T-helper 2 cell treated with Interferon-gamma antibody and Interleukin-4, amounts not matched to agents 5 μg/mL and 100 μg/mL, for 36 hours (primary cell): ENCODE results near the gene GOLGA7B.

ENCODE experiments used
- DNase-seq: peaks from one replicate; pipeline ENCODE4 v3.0.0; 2021; ENCODE audit warnings: low spot score
- H3K27ac Mint-ChIP-seq: one replicate; pipeline ENCODE4 v1.8.0; 2021; ENCODE audit warnings: mild to moderate bottlenecking, mixed read lengths
- H3K27me3 Mint-ChIP-seq: one replicate; pipeline ENCODE4 v1.8.0; 2021; ENCODE audit warnings: low read depth, mixed read lengths
- H3K36me3 Mint-ChIP-seq: one replicate; pipeline ENCODE4 v1.8.0; 2021; ENCODE audit warnings: low read depth, mixed read lengths
- H3K4me1 Mint-ChIP-seq: one replicate; pipeline ENCODE4 v1.8.0; 2021; ENCODE audit warnings: low read depth, mixed read lengths
- H3K4me3 Mint-ChIP-seq: one replicate; pipeline ENCODE4 v1.8.0; 2022; ENCODE audit warnings: mild to moderate bottlenecking, moderate library complexity, mixed read lengths
- H3K9me3 Mint-ChIP-seq: one replicate; pipeline ENCODE4 v1.8.0; 2021; ENCODE audit warnings: mixed read lengths

GOLGA7B gene

DNA sequence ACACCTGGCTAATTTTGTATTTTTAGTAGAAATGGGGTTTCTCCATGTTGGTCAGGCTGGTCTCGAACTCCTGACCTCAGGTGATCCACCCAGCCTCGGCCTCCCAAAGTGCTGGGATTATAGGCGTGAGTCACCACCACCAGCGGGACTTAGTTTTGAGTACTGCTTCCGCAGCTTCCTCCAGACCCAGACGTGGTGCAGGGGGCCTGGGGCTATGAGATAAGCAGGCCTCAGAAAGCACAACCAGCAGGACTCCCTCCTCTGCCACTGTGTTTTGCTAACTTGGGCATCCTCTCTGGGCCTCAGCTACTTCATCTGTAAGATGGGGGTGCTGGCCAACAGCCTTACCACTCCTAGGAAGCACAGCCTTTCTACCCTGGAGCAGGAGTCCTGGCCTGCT lies 37.8 kb downstream of the GOLGA7B start:
- H3K4me3 Mint-ChIP-seq, result no peak overlapping the region
- H3K27me3 Mint-ChIP-seq, result peaks cover 7% of the 10 kb centered on the region
- H3K9me3 Mint-ChIP-seq, result no peaks in the 10 kb centered on the region
- no peak overlapping the region for H3K27ac Mint-ChIP-seq
- no peaks in the 10 kb centered on the region for H3K36me3 Mint-ChIP-seq
- no peak for DNase-seq
- no peaks in the 10 kb centered on the region for H3K4me1 Mint-ChIP-seq

DNA sequence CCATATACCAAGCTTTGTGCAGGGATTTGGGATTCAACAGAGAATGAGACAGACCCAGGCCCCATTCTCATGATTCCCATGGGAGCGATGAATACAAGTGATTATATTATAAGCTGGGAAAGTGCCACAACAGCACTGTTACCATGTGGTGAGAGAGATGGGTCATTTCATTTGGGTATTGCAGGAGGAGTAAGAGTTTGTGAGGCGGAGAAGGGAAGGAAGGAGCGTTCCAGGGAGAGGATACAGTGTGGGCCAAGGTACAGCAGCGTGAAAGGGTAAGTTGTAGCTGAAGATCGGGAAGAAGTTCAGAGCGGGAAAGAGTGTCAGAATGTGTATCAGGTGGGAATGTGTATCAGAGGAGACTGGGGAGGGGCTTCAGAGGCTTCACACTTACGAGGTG lies 38.5 kb downstream of the GOLGA7B start:
- Mint-ChIP-seq H3K27me3 (peaks cover 7% of the 10 kb centered on the region), H3K27ac (no peak overlapping the region), H3K36me3 (no peaks in the 10 kb centered on the region), H3K4me1 (no peaks in the 10 kb centered on the region), H3K4me3 (no peak overlapping the region), H3K9me3 (no peaks in the 10 kb centered on the region)
- no peak for DNase-seq

DNA sequence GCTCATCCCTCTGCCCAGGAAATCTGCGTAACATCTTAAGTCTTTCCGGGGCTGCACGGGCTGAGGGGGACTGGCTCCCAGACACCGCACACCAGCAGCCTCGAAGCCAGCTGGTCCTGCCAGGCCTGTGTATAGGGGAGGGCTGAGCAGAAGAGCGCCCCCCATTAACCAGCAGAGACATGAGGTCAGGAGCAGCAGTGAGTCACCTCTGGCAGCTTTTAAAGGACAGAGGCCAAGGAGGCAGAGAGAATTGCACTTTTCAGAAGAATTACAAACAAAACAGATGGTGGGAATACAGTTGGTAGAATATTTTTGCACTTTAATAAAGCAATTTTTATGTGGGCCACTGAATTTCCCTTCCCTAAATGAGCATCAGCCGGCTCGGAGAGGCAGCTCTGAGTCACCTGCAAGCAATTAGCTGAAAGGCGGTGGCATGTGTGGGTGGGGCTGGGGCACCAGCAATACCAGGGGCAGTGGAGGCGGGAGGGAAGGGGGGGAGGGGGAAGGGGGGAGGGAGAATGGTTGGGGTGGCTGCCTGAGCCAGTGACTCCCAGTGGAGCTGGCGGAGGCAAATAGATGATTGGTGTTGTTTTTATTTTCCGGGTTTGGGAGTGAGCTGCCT lies 39.1 kb downstream of the GOLGA7B start:
- no peaks in the 10 kb centered on the region for H3K4me1 Mint-ChIP-seq
- H3K9me3 Mint-ChIP-seq, result no peaks in the 10 kb centered on the region
- H3K36me3 Mint-ChIP-seq, result no peaks in the 10 kb centered on the region
- H3K4me3 Mint-ChIP-seq, result no peak overlapping the region
- no peak for DNase-seq
- H3K27me3 Mint-ChIP-seq, result peaks cover 10% of the 10 kb centered on the region
- H3K27ac Mint-ChIP-seq, result no peak overlapping the region

DNA sequence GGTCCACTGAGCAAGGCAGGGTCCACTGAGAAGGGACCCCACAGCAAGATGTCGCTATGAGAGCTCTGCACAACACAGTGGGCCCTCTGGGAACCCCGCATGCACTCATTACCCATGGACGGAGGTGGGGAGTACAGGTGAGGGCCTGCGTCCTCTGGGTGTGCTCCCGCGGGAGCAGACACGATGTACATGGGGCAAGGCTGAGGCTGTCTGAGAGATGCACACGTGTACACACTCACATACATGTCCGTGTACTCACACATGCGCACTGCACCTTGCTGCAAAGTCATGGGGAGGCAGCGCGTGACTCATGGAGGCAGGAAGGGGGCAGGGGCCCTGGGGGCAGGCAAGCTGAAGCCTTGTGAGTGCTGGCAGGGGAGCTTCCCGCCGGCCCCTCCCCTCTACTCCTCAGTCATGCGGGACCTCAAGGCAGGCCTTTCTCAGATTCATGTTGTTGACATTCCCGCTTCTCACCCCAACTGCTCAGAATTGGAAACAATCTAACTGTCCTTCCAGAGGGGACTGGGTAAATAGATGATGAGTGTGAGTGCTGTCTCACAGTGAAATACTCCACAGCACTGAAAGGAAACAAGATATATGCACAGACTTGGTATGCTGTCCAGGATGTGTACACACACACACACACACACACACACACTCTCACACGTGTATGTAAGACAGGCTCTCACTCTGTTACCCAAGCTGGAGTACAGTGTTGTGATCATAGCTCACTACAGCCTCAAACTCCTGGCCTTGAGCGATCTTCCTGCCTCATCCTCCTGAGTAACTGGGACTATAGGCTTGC lies 40.0 kb downstream of the GOLGA7B start:
- H3K4me1 Mint-ChIP-seq, result no peaks in the 10 kb centered on the region
- no peak overlapping the region for H3K27ac Mint-ChIP-seq
- no peaks in the 10 kb centered on the region for H3K9me3 Mint-ChIP-seq
- peaks cover 10% of the 10 kb centered on the region for H3K27me3 Mint-ChIP-seq
- H3K36me3 Mint-ChIP-seq, result no peaks in the 10 kb centered on the region
- DNase-seq, result no peak
- no peak overlapping the region for H3K4me3 Mint-ChIP-seq

DNA sequence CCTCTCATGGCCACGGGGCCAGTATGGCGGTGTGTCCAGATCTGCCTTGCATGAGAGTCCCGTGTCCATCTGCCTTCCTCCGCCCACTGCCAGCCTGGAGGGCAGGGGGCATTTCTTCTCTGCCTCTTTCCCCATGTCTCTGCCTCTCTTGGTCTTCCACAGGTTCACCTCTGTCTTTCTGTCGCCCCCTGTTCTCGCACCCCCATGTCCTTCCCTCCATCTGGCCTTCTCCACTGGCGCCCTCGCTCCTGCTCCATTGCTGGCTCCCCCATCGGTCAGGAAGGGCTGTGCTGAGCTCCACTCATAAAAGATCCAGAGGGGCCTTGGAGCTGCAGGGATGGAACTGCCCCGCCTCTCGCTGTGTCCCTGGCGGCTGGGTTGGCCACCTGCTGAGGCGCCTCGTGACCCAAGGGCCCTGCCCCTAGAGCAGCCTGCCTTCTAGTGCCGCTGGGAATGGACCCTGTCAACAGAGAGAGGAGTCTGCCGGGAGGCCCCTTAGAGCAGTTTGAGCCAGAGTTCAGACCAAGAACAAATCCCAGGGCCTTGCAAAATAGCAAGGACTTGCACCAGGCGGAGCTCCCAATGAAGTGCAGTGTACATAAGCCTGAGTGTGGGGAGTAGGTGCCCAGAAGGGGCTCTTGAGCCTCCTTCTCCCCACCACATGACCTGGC lies 42.0 kb downstream of the GOLGA7B start:
- Mint-ChIP-seq H3K4me3 (no peak overlapping the region), H3K9me3 (no peaks in the 10 kb centered on the region), H3K27me3 (peaks cover 6% of the 10 kb centered on the region), H3K27ac (no peak overlapping the region), H3K4me1 (no peaks in the 10 kb centered on the region), H3K36me3 (no peaks in the 10 kb centered on the region)
- DNase-seq, result no peak

DNA sequence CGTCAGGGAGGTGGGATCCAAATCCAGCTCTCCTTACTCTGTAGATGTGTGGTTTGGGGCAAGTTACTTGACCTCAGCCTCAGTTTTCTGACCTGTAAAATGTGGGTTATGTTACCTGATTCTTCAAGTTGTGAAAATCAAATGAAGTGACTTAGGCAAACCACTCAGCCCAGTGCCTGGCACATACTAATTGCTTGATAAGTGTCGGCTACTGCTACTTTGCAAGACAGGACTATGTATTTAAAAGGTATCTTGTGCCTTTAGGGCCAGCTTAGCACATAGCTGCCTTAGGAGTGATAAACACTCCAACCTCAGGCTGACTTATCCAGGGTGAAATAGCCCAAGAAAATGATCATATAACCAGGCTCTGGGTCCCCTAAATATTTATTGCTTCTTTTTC lies 42.9 kb downstream of the GOLGA7B start:
- Mint-ChIP-seq H3K9me3 (no peaks in the 10 kb centered on the region), H3K4me3 (no peak overlapping the region), H3K27me3 (peaks cover 6% of the 10 kb centered on the region), H3K36me3 (no peaks in the 10 kb centered on the region), H3K27ac (no peak overlapping the region), H3K4me1 (no peaks in the 10 kb centered on the region)
- no peak for DNase-seq

DNA sequence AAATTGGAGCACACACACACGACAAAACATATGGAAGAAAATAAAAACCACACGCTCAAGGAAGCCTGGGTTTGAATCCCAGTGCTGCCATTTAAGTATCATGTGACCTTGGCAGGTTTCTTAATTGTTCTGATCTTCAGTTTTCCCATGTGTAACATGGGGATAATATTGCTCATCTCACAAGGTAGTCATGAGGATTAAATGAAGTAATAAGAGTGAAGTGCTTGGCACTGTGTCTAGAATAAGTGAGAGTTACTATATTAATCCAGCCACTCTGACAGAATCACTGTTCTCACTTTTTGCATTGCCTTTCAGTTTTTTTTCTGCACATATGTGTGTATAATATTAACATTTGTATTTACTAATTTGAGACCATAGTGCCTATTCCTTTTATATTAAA lies 43.3 kb downstream of the GOLGA7B start:
- H3K27ac Mint-ChIP-seq, result no peak overlapping the region
- no peaks in the 10 kb centered on the region for H3K9me3 Mint-ChIP-seq
- H3K36me3 Mint-ChIP-seq, result no peaks in the 10 kb centered on the region
- DNase-seq, result no peak
- H3K27me3 Mint-ChIP-seq, result peaks cover 6% of the 10 kb centered on the region
- H3K4me1 Mint-ChIP-seq, result no peaks in the 10 kb centered on the region
- H3K4me3 Mint-ChIP-seq, result no peak overlapping the region

DNA sequence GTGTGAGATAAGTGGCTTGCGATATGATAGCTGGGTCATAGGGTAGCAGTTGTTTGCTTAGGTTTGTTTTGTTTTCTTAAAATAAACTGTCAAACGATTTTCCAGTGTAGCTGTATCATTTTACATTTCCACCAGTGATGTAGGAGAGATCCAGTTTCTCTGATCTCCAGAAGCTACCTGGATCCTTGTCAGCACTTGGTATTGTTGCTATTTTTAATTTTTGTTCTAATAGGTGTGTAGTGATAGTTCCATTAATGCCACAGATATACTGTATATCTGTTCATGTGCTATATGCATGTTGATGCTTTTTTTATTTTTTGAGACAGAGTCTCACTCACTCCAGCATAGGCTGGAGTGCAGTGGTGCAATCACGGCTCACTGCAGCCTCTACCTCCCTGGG lies 44.4 kb downstream of the GOLGA7B start:
- Mint-ChIP-seq H3K36me3 (no peaks in the 10 kb centered on the region), H3K27ac (no peak overlapping the region), H3K9me3 (no peaks in the 10 kb centered on the region), H3K4me3 (no peak overlapping the region), H3K4me1 (no peaks in the 10 kb centered on the region), H3K27me3 (peaks cover 6% of the 10 kb centered on the region)
- DNase-seq, result no peak

DNA sequence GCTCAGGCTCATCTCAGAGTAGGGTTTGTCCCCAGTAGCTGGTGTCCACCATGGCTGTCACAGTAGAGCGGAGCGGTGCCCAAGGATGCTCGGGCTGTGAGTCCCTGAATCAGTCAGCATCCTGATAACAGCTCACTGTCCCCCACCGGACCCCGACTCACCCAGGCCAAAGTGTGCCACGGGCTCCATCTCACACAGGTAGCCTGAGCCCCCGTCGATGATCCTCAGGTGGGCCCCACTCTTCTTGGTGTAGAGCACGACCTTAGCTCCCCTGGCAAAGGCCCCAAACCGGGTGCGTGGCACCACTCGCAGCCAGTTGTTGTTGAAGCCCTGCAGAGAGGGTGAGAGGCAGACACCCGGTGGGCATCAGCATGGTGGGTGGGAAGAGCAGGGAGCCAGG lies 45.4 kb downstream of the GOLGA7B start:
- DNase-seq, result no peak
- Mint-ChIP-seq H3K4me1 (no peaks in the 10 kb centered on the region), H3K27me3 (peaks cover 6% of the 10 kb centered on the region), H3K9me3 (no peaks in the 10 kb centered on the region), H3K27ac (no peak overlapping the region), H3K36me3 (no peaks in the 10 kb centered on the region), H3K4me3 (no peak overlapping the region)

DNA sequence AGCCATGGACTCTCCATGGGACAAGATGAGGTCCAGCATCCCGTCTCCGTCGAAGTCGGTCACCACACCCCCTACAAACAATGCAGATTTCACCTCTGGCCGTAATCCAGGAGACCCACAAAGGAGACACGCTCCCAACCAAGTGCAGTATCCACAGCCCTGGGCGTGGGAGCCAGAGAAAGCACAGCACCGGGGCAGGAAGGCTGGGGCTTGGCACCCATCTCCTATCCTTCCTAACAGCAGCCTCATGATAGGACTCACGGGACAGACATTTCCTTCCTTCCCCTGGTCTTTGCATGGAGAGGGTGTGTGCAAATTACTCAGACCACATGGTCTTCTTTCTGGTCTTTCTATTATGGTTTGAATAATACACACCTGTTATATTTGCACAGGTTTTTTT lies 46.3 kb downstream of the GOLGA7B start:
- Mint-ChIP-seq H3K4me1 (no peaks in the 10 kb centered on the region), H3K27ac (no peak overlapping the region), H3K27me3 (peaks cover 6% of the 10 kb centered on the region), H3K36me3 (no peaks in the 10 kb centered on the region), H3K4me3 (no peak overlapping the region), H3K9me3 (no peaks in the 10 kb centered on the region)
- DNase-seq, result no peak

DNA sequence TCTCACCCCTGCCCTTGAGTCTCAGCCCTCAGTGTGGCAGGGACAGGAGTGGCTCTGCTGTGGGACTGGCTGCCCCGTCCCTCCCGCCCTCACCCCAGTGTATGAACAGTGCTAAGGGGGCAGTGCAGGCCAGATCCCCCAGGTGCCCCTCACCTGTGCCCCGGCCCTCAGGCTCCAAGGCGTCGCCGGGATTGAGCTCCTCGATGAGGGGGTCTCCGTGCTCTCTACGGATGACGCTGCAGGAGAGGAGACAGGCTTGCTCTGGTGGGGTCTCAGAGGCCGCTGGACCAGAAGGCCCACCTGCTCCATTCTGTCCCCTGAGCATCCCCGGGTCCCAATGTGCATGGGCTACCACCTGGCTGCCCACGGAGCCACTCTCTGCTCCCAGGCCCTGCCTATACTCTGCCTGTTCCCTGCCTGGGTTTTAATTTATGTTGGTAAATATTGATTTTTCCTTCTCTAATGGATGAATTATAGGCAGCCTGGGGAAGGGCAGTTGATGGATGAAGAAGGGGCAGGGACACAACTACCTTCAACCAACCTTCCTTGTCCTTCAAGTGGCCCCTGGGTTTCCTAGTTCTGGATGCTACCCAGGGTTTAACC lies 47.2 kb downstream of the GOLGA7B start:
- Mint-ChIP-seq H3K9me3 (no peaks in the 10 kb centered on the region), H3K27me3 (peaks cover 3% of the 10 kb centered on the region), H3K4me3 (no peak overlapping the region), H3K36me3 (no peaks in the 10 kb centered on the region), H3K4me1 (no peaks in the 10 kb centered on the region), H3K27ac (no peak overlapping the region)
- no peak for DNase-seq

DNA sequence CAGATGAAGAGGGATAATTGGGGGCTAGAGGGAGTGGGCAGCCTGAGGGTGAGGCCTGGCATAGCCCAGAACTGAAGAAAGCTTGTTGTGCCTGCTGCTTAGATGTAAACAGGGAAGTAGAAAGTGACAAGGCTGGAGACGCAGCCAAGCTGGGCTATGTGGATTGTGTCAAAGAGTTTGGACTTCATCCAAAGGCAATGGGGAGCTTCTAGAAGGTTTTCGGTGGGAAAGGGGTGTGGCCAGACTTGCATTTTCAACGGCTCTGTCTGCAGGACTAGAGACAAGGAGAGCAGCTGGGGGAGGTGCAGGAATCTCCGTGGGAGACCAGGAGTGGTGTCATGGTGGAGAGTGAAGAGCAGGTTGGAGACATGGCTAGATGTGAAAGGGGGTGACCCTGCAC lies 48.8 kb downstream of the GOLGA7B start:
- Mint-ChIP-seq H3K27ac (no peak overlapping the region), H3K36me3 (no peaks in the 10 kb centered on the region), H3K4me3 (no peak overlapping the region), H3K4me1 (no peaks in the 10 kb centered on the region), H3K9me3 (no peaks in the 10 kb centered on the region), H3K27me3 (peaks cover 3% of the 10 kb centered on the region)
- DNase-seq, result no peak

DNA sequence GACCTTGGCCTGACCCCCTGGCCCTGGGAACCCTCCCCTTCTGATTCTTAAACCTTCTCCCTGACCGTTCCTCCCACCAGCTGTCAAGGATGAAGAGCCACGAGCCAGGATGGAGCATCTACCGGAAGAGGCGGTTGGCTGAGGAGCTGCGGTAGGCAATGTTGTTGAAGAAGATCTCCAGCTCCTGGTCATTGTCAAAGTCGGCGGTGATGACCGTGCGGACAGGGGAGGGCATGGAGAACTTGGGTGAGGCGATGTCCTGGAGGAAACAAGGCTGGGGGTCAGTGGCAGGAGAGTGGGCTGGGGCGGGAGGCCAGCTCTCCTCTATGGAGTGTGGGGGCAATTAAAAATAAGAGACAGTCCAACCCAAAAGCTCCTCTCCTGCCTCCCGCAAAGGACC lies 51.7 kb downstream of the GOLGA7B start:
- peaks cover 3% of the 10 kb centered on the region for H3K27me3 Mint-ChIP-seq
- no peaks in the 10 kb centered on the region for H3K36me3 Mint-ChIP-seq
- no peaks in the 10 kb centered on the region for H3K9me3 Mint-ChIP-seq
- no peak overlapping the region for H3K4me3 Mint-ChIP-seq
- H3K27ac Mint-ChIP-seq, result no peak overlapping the region
- DNase-seq, result no peak
- H3K4me1 Mint-ChIP-seq, result no peaks in the 10 kb centered on the region
